Esophagus muscularis mucosa (tissue), 4 donors: Measurements from ENCODE around the gene NCOA6. TPM values are rescaled to one million over a fixed set of nuclear protein-coding genes. Genes with fewer than 3 reads are reported as not detected.

Experiments
- small RNA-seq, 3 donors: library from RNA; depleted of rRNA; stranded (forward); fragments of <200 nt; gene quantifications; one replicate each; pipeline ENCODE3, GENCODE V24; 2016
- total RNA-seq, 4 donors: library from RNA; depleted of rRNA; stranded (reverse); fragments of >200 nt; gene quantifications; one replicate each; pipeline versions ENCODE4 v1.1.0 to v1.2.1, GENCODE V29; 2016

The NCOA6 gene
- total RNA-seq, 4 donors from 2014 or later: 14.9 to 30.2 (median 23.3) TPM

Small RNA genes lying within 50 kb of the gene (small RNA-seq; reads per million reads assigned to genes)
- gene AL118520.1: 0 reads per million in 3 donors

Other genes starting within 250 kb of the NCOA6 start
- gene PIGU, start 148.6 kb downstream of the NCOA6 start, total RNA-seq: 10 to 100 TPM in 1 of 4 donors, 1 to 10 TPM in 3; 9.1 to 10.8 (median 9.5) TPM
- 10 to 100 TPM; 37.1 to 73.1 (median 62.5) TPM for gene TP53INP2, start 121.3 kb downstream of the NCOA6 start, total RNA-seq
- gene GGT7, start 47.2 kb upstream of the NCOA6 start, total RNA-seq: 10 to 100 TPM in 1 of 4 donors, 1 to 10 TPM in 3; 7.6 to 11.9 (median 9.4) TPM
- 10 to 100 TPM; 34.8 to 90.7 (median 62.8) TPM for gene ACSS2, start 51.0 kb upstream of the NCOA6 start, total RNA-seq
- gene GSS, start 130.2 kb upstream of the NCOA6 start, total RNA-seq: 10 to 100 TPM; 27.7 to 36.1 (median 28.5) TPM
- under 1 TPM; 0.17 to 0.84 (median 0.37) TPM for gene MYH7B, start 130.2 kb upstream of the NCOA6 start, total RNA-seq